UCSD-AML1 (cell line): ENCODE results near the gene LYPD3.
"Not testable (repeated sequence)": the region's sequence is repeated elsewhere in the genome, so short reads cannot be mapped to it uniquely, and the experiment has no call there.

ENCODE experiments used
- DNase-seq: peaks from one replicate; lab custom pipeline; 2025; ENCODE audit not compliant: unreplicated experiment; lab: John Stamatoyannopoulos, UW

LYPD3 gene

GRCh38 chr19:43462785-43463380, 2.5 kb downstream of the LYPD3 start:
- no peak for DNase-seq

DNA sequence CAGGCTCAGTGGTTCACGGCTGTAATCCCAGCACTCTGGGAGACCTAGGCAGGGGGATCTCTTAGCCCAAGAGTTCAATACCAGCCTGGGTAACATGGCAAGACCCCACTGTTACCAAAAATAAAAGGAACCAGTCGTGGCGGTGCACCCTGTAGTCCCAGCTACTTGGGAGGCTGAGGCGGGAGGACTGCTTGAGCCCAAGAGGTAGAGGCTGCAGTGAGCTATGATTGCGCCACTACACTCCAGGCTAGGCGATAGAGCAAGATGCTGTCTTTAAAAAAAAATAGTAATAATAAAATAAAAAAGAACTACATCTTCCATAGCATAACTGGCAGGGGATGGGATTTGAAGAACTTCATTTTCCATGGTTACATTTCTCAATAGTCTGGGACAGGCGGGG, 3.0 kb downstream of the LYPD3 start:
- DNase-seq, result no peak

- no peak for DNase-seq
Measured at GRCh38 chr19:43461303-43461702, 4.1 kb downstream of the LYPD3 start.

GRCh38 chr19:43460362-43461016, 4.9 kb downstream of the LYPD3 start:
- DNase-seq, result no peak

GRCh38 chr19:43457809-43458208, 7.6 kb downstream of the LYPD3 start:
- DNase-seq, result no peak

DNA sequence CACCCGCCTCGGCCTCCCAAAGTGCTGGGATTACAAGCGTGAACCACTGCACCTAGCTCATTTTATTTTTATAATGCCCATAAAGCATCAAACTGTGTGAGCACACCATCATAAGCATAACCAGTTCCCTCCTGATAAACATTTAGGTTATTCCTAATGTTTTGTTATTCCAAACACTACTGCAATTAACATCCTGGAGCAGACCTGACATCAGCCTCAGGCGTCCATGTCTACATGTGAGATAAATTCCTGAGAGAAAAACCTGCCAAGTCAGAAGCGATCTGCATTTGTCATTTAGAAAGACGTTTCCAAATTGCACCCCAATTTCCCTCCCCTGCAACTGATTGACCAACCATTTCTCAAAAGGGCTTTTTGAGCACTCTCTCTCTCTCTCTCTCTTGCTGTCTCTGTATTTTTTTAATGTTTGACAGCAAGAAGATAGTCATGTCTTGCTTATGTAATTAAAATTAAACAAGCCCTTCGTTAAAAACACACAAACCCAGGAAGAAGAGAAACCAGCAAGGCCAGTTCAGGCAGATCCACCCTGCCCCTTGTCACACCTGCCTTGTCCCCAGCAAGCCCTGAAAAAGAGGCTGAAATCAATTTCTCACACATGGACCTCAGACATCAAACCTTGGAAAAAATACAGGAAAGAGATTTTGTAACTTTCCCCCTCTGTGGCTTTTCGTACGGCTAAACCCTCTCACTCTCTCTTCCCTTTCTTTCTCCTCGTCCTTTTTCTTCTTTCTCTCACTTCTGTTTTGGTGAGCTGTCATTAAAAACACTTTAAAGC, 9.9 kb downstream of the LYPD3 start:
- no peak for DNase-seq

DNA sequence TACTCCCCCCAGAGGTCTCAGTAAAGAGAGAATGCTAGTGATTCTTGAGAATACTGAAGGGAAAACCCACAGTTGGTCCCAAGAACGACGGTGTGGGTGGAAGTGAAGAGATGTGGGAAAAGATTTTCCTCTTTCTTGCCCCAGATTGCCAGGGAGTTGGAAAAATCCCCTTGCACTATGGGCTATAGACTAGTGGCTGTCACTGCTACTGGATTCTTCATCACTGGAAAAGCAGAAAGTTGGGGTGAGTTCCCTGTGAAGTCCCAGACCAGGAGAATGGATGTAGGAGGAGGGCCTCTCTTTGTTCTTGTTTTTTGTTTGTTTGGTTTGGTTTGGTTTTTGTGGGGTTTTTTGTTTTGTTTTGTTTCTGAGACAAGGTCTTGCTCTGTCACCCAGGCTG, 11.4 kb downstream of the LYPD3 start:
- DNase-seq, result no peak

- no peak for DNase-seq
Measured at GRCh38 chr19:43452582-43452981, 12.8 kb downstream of the LYPD3 start.

DNA sequence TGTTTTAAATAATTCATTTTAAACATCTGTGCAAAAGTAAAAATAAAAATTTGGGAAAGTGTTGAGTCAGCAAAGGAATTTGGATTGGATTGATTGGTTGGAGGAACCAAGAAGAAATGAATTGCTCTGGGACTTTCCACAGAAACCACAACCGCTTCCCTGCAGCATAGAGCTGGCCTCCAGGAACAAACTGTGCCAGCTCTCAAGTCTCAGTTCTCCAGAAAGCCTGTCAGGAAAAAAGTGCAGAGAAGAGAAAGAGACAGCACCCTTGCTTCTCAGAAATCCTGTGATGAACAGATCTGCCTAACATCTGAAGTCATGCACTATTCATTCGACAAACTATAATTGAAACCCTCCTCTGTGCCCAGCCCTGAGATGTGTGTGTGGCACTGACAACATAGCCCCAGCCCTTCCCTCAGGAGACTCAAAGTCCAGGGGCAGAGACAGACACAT, 14.8 kb downstream of the LYPD3 start:
- DNase-seq, result peak; percentile 35

GRCh38 chr19:43447655-43448054, 17.8 kb downstream of the LYPD3 start:
- no peak for DNase-seq

GRCh38 chr19:43446746-43447489, 18.5 kb downstream of the LYPD3 start:
- DNase-seq, result peak; percentile 76

- DNase-seq, result no peak
Measured at GRCh38 chr19:43445426-43445825, 20.0 kb downstream of the LYPD3 start.

- peak; percentile 46 for DNase-seq
Measured at GRCh38 chr19:43444531-43445287, 20.7 kb downstream of the LYPD3 start.

DNA sequence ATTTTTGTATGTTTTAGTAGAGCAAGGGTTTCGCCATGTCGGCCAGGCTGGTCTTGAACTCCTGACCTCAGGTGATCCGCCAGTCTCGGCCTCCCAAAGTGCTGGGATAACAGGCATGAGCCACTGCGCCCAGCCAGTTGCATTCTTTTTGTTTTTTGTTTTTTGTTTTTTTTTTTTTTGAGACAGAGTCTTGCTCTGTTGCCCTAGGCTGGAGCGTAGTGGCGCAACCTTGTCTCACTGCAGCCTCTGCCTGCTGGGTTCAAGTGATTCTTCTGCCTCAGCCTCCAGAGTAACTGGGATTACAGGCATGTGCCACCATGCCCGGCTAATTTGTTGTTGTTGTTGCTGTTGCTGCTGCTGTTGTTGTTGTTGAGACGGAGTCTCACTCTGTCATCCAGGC, 21.3 kb downstream of the LYPD3 start:
- DNase-seq, result not testable (repeated sequence)

DNA sequence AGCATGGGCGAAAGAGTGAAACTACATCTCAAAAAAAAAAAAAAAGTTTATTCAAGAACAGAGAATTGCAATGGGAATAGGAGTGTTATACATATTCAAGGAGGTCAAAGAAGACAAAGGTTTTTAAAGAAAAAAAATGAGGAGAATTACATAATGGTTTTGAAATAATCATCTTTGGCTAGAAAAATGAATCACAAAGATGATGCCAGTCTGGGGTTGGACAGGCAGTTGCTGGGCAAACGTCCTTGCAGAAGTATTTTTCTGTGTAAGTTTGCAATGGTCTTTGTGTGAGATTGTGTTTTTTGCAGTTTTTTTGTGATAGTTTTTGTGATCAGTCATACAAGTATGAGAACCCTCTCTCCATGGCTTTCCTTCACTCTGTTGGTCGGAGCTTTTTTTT, 23.7 kb downstream of the LYPD3 start:
- no peak for DNase-seq

GRCh38 chr19:43439709-43440063, 25.7 kb downstream of the LYPD3 start:
- no peak for DNase-seq

DNA sequence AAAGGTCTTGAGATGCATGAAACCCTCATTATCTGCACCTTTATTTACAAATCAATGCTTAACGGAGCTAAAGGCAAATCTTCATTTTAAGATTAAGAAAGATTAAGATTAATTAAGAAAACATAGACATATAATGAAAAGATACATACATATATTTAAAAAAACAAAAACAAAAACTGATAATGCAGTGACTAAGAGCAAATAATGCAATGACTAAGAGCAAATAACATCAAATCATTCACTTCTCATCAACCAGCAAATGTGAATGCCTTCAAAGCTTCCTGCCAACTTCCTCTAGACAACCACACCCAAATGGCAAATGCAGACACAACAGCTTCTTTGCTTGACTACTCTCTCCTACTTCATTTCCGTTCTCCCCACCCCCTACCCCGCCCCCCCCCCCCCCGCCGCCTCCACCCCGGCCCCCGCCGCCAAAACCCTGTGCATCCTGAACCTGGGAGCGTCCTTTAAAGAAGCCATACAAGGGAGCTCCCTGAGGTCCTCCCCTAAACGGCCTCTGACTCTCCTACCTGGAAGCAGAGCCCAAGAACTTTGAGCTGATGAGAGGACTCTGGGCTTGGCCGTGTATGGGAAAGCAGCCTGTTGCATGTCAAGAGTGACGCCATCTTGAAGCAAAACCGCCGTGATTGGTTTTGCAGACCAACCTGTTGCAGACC, 26.2 kb downstream of the LYPD3 start:
- DNase-seq, result no peak

DNA sequence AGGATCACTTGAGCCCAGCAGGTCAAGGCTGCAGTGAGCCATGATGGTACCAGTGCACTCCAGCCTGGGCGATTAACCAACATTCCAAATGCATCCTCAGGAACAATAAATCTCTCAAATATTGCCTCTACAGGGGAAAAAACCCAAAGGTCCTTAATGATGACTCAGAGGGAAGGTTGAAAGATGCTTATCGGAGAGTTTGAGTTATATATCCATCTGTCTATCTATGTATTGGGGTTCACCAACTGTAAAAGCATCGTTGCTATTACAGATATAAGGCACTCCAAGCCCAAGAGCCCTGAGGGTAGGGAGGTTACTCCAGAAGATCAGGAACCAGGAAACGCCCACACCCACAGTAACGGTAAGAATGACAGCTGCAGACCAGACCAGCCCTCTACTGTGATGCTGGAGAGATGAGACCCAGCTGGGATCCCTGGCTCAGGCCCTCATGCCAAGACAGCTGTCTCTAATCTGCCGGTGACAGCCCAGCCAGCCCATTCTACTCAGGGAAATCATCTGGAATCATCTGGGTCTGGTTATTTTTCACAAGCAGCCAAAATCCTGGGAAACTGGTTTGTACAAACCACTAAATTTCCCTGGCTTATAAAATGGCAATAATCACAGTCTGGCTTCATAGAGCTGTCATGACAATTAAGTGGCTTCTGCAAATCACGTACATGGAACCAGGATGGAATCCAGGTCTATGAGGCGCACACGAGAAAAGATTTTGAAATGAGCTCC, 26.9 kb downstream of the LYPD3 start:
- DNase-seq, result no peak

DNA sequence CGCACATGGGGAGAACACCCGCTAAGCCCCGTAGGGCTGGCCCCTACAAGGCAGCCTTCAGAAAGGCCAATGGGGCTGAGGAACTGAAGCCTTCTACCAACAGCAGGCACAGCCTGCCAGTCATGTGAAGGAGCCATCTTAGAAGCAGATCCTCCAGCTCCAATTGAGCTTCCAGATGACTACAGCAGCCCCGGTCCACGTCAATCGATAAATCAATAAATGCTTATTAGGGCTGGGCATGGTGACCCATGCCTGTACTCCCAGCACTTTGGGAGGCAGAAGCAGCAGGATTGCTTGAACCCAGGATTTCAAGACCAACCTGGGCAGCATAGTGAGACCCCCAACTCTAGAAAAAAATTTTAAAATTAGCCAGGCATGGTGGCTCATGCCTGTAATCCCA, 27.7 kb downstream of the LYPD3 start:
- DNase-seq, result no peak

- not testable (repeated sequence) for DNase-seq
Measured at GRCh38 chr19:43437284-43437683, 28.1 kb downstream of the LYPD3 start.
